Measurements from ENCODE around the gene PDE11A. TPM values are rescaled to one million over a fixed set of nuclear protein-coding genes. Genes with fewer than 3 reads are reported as not detected.
A peak's percentile ranks its signal among the peaks of the same experiment; 100 is the strongest.
"Not testable (repeated sequence)": the region's sequence is repeated elsewhere in the genome, so short reads cannot be mapped to it uniquely, and the experiment has no call there.

PDE11A gene
- total RNA-seq: under 1 TPM; 0.24 to 0.56 TPM
- long read RNA-seq: 0 reads

DNA sequence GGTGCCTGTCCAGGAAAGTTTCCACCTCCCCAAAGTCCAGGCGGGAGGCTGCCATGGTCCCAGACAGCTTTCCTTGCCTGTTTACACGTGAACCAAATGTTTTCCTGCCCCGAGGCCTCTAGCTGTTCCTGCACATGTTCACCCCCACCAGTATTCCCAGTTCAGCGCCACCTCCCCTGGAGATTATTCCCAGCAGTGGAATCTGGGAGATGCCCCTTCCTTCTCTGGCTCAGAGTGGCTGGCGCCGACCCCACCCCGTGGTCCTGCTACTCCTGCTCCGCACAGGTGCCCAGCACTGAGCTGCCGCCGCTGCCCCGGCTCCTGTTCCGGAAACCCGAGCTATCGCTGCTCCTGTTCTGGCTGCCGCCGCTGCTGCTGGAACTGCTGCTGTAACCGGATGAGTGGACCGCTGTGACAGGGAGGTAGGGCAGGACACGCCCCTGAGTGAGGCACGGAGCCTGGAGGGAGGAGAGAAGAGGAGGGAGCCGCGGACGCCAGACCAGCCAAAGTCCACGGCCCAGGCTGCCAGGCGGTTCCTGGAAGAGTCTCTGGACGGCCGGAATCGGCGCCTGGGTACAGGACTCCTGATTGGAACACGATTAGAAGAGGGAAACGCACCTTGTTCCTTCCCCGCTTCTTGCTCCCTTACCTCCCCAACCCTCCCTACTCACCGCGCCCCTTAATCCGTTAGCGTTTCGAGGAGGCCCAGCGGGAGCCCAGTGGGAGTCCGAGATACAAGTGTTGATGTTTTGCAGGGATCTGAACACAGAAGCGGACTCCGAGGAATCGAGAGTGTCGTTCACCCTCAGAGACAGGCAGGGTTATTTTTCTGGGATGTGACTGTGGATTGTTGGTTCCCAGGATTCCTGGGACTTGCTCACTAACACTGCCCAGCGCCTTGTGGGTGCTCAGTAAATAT is at the start of gene PDE11A:
Gene PDE11A, minus strand, starts transcription at position 395 of the 919 bp plus-strand sequence. Its CDS starts 340 bp downstream, at position 55.
- DNase-seq (peak; percentile 82), ATAC-seq (peak; percentile 93 to 99)
- intact Hi-C loops (cut with DNase I): no loop called here

DNA sequence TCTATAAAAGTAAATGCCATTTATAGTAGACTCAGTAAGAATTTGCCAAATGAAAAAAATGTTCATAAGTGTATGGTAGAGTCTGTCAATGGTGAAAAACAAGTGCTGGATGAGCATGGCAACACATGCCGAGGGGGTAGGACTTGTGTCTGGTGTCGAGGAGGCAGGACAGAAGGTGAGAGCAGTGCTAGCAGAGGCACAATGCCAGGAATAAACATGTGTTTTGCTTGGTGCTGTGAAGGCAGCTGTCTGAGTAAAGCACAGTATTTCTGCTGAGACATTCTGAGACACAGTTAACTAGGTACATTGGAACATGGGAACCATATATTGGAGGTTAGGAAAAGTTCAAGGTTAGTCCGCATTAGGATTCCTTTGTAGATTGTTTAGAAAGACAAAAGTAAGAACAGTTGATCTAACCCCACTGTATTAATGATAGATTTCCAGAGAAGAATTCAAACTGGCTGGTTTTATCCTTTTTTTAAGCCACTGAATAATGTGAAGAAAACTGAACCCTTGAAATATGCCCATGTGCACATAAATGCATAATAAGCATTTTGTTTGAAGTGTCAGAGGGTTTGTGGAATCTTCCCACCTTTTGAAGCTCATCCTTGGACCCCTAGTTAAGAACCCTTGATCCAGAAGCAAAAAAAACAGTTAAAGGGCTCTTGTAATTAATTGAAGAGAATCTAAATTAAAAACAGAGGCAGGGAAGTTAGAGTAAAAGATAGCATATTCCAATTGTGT is 46.8 kb upstream of the PDE11A start:
- intact Hi-C loops (cut with DNase I): no loop called here
- ATAC-seq (no peak), DNase-seq (no peak)

DNA sequence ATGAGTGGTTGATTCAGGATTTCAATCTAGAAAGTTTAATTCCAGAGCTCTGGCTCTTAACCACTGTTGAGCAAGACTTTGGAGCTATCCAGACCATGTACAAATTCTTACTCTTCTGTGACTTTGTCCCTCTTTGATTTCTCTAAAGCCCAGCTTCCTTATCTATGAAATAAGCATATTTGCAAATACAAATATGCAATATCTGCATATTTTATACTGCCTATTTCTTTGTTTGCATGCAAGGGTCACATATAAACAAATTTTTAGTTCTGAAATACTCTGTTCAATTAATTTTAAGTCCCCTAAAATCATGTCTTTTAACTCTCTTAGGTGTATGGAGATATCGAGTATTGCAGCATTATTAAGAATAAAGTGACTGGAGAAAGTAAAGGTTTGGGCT is 45.1 kb upstream of the PDE11A start:
- intact Hi-C loops (cut with DNase I): no loop called here
- DNase-seq (no peak), ATAC-seq (no peak)

DNA sequence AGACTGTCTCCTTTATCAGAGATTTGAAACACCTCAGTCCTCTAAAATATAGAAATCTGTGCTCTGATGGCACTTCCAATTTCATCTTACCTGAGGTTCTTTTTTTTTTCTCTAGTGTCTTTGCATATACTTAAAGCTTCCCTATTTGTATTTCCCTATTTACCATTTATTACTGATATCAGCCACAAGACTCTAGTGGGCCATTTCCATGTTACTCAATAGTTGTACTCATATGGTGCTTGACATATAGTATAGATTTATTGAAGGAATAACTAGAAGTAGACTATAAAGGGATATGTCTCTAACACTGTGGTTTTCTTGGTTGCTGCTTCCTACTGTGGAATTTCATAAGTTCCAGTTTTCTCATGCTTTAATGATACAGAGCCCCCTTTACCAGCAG is 42.7 kb upstream of the PDE11A start:
- no peak for ATAC-seq
- intact Hi-C loops (cut with DNase I): no loop called here
- no peak for DNase-seq

DNA sequence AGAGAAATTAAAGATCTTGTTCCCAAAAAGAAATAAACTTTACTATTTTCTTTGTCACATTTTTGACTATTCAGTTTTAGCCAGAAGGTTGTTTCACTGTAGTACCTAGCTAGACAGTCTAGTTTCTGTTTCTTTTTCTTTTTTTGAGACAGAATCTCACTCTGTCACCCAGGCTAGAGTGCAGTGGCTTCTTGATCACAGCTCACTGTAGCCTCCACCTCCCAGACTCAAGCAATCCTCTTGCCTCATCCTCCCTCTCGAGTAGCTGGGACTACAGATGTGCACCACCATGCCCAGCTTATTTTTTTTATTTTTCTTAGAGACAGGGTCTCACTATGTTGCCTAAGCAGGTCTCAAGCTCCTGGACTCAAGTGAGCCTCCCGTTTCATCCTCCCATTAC is 41.9 kb upstream of the PDE11A start:
- intact Hi-C loops (cut with DNase I): no loop called here

DNA sequence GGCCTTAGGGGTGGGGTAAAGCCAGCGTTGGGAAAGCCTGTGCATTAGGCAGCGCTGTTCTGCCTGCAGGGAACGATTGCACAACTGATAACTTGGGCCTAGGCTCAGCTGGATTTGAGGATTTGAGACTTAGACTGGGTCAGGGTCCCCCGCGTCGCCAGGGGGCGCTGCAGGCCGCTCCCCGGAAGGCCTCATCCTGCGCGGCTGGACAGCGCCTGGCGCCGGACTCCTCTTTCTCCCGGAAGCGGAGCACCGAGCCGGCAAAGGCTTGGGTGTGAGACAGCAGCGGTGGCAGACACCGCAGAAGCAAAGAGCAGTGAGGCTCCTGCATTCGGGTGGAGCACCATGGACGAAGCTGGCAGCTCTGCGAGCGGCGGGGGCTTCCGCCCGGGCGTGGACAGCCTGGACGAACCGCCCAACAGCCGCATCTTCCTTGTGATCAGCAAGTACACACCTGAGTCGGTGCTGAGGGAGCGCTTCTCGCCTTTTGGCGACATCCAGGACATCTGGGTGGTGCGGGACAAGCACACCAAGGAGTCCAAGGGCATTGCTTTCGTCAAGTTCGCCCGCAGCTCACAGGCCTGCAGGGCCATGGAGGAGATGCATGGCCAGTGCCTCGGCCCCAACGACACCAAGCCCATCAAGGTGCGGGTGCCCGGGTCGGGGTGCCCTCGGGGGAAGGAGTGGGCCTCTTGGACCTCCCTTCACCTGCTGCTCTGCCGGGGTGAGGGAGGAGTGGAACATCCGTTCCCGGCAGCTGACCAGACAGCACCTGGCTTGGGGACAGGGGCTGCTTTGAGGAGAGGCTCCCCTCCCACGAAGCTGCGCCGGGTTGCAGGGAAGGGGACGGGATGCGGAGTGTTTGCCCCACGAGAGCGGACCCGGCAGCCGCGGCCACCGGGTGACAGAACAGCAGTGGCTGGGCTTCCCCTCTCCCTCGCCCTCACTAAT is 39.9 kb upstream of the PDE11A start, which contains the start of gene RBM45:
Gene RBM45, plus strand, starts transcription at position 236 of the 951 bp plus-strand sequence. Its CDS starts 110 bp downstream, at position 346.
- intact Hi-C loops (cut with DNase I): loop anchor here in 1 of 2 donors (2.0 kb wide), 1 partner anchor 302 kb away; no protein-coding TSS in a partner anchor
- peak; percentile 99 for ATAC-seq
- DNase-seq: peak; percentile 95

More for the DNA sequence above, 41.9 kb upstream of the PDE11A start:
- DNase-seq: no peak
- no peak for ATAC-seq

DNA sequence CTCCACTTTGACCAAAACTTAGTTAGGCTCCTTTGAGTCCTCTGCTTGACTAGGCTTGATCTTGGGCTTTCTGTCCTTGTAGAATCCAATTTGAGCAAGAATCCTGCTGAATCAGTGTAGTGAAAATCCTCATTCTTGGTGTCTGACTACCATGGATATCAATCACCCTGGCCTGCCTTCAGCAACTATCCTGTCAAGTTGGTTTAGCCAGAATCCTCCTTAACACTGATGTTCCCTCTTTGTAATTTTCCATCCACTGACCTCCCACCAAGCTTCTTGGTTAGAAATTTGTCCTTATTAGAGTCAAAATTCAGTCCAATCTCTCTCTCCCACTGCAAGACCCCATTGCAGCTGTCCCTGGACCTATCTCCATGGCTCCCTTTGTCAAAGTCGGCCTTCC is 39.2 kb upstream of the PDE11A start:
- no peak for ATAC-seq
- intact Hi-C loops (cut with DNase I): loop anchor here in 1 of 2 donors (2.0 kb wide), 1 partner anchor 303 kb away; no protein-coding TSS in a partner anchor
- no peak for DNase-seq

DNA sequence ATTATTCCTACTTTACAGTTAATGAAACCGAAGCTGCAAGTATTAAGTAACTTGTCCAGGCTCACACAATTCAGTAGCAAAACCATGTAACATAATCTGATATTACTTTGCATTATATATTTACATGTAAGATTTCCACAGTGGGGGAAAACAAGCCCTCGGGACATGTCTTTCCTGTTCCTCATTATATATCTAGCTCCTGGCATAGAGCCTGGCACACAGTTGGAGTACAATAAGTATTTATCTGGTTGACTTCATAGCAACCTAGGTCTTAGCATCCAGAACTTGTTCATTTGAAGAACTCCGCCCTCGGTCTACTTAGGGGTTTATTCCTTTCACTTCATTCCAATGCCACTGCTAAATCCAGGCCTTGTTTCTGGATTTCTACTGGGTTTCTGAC is 38.1 kb upstream of the PDE11A start:
- ATAC-seq: no peak
- intact Hi-C loops (cut with DNase I): no loop called here
- DNase-seq: no peak

DNA sequence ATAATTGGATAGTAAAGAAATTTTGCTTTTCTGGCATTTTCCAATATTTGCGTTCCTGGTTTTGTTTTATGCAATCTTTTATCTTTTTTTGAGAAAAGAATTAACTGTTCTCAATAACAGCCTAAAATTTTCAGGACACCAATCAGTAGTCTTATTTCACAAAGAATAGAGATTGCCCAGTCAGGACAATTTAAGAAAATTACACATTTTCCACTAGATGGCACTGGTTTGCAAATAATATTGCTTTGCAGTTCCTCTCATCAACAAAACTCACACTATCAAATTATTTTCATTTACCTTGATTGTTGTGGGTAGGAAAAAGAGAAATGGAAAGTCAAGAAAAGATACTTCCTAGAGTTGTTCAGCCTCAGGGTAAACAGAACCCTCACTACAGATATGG is 37.2 kb upstream of the PDE11A start:
- DNase-seq: no peak
- intact Hi-C loops (cut with DNase I): no loop called here
- ATAC-seq: no peak

DNA sequence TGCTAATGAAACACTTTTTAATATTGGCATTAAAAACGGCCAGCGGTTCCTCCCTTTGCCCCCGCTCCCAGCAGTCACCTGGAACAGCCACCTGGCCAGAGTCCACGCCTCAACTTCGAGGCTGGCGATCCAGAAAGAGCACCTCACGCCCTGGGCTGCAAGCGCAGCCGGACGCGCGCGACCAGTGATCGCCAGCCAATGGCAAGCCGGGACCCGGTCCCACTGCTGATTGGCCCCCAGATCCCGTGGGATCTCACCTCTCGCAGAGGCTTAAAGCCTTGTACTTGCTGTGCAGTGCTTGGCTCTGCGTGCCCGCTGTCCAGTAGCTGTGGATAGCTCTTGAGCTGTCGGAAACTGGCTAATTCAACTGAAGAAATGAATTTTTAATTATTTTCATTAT is 35.6 kb upstream of the PDE11A start:
- DNase-seq: no peak
- no peak for ATAC-seq
- intact Hi-C loops (cut with DNase I): no loop called here

DNA sequence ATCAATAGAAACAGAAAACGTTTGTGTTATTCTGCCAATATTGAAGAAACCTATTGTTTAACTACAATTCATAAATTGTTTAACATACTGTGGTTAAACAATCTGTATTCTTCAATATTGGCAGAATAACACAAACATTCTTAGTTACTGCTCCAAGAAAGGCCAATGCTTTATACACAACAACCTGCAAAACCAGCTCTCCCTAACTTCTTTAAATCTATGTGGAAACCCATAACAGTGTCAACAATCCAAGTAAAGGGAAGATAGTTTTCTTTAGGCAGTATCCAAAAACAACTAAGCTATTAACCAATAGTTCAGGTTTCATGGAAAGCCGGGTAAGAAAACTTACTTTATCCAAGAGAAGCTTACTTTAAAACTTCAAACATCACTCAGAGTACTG is 33.5 kb upstream of the PDE11A start:
- DNase-seq (no peak), ATAC-seq (no peak)
- intact Hi-C loops (cut with DNase I): no loop called here

DNA sequence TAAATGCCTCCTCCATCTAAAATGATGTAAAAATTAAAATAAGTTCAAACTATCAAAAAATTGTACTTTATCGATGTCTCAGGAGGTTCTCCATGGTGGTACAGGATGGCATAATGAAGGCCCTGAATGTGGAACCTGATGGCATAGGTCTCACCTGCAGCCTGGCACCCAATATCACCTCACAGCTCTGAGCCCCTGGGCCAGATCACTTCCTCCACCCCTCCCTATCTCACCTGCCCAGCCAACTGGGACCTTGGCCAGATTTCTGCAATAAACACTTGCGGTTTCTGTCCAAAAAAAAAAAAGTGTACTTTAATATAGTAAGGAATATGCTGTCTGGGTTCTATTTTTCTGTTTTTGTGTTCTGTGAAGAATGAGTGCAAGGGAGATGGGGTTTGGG is 33.0 kb upstream of the PDE11A start:
- DNase-seq (no peak), ATAC-seq (no peak)
- intact Hi-C loops (cut with DNase I): no loop called here

DNA sequence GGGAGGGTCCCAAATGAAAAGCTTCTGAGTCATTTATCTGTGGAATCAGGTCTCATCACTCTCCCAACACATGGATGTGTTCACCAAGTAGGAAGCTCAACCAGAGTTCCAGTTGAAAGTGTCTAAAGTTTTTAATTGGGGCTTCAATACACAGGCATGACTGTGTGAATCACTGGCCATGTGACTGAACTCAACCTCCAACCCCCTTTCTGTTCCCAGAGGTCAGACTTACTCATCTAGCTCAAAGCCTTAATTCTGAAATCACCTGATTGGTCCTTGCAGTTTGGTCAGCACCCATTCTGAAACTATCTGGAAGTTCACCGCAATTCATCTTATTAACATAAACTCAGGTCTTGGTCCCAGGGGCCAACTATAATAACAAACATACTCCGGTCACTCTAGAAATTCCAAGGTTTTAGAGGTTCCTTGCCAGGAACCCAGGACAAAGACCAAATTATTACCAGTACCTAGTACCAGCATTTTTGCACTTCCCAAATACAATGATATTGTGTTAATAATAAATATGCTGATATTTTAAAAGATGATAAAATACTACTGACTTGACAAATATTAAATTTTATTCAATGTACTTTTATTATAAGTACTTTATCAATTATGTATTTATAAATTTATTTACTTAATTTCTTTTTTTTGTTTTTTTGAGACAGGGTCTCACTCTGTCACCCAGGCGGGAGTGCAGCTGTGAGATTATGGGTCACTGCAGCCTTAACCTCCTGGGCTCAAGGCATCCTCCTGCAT is 28.9 kb upstream of the PDE11A start:
- DNase-seq: no peak
- intact Hi-C loops (cut with DNase I): no loop called here
- ATAC-seq: no peak

DNA sequence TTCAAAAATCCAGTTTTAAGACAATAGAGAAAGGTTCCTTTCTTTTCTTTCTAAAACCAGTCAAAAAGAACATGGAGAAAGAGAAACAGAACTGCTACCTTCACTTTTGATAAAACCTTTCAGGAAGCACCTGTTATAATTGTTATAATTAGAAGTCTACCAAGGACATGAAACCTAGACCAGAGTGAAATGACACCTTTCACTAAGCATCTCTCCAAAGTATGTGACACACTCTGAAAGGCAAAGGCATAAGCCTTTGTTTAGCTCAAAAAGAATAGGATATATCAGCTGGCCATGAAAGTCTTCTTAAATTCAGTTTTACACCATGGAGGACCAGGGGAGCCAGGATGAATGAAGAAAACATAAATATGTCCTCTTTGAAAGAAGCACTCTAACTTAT is 20.9 kb upstream of the PDE11A start:
- intact Hi-C loops (cut with DNase I): no loop called here
- no peak for ATAC-seq
- DNase-seq: no peak

DNA sequence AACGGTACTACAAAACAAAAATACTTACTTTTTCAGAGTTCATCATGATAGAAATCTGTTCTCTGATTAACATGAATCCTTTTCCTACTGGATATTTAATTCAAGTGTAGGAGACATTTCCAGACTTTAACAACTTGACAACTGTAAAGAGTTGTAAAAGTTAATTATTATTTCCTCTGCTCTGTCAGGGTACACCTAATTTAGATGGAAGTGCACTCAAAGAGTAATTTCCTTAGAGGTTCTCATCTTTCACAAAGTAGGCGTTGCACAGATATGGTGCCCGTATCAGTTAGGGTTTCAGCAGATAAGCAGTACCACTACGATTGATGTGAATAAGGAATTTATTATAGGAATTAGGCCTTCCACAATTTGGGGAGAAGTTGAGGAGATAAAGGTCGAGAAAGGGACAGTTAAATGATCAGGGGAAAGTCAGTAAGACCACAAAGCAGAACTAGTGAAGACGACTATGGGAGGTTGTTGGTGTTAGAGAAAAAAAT is 16.2 kb upstream of the PDE11A start:
- ATAC-seq (no peak), DNase-seq (no peak)
- intact Hi-C loops (cut with DNase I): no loop called here

DNA sequence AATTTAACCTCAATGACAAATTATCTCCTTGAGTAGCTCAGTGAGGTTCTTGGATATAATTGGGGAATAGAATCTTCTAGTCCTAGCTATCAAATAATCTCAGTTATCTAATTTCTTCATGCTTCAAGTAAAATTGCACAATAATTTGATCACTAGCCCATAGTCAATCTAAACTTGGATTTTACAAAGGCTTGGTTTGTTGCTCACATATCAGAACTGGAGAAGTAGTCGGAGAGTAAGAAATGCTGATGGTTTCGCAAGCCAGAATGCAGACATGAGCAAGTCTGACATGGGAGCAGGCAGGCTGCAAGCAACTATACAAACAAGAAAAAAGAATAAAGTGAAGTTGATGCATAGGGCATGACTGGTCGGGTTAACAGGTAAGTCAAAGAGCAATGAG is 11.7 kb upstream of the PDE11A start:
- ATAC-seq (no peak), DNase-seq (no peak)
- intact Hi-C loops (cut with DNase I): no loop called here

DNA sequence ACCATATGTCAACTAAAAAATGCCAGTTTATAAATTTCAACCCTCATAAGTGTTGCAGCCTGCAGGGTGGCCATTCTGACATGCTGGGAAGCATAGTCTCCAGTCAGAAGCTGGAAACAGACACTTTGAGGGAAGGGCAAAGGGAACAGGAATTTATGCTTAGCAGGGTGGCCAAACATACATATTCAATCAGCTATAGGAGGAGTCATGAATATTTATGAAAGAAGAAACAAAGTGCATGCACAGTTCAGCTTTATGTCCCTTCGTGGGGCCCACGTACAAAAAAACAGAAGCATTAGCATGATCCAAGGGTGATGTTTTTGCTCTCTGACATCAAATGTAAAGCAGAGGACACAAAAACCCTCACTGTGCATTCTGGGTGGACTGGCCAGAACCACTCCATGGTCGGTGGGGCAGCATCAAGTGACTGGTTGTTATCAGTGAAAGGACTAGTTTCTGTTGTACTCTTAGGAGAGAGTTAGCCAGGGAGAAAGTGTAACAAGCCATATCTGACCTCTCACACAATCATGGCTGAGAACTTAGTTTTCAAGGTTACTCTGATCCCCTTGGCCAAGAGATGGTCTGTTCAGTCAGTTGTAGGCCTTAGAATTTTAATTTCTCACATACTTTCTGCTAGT is 9.9 kb upstream of the PDE11A start:
- ATAC-seq (no peak), DNase-seq (no peak)
- intact Hi-C loops (cut with DNase I): no loop called here

DNA sequence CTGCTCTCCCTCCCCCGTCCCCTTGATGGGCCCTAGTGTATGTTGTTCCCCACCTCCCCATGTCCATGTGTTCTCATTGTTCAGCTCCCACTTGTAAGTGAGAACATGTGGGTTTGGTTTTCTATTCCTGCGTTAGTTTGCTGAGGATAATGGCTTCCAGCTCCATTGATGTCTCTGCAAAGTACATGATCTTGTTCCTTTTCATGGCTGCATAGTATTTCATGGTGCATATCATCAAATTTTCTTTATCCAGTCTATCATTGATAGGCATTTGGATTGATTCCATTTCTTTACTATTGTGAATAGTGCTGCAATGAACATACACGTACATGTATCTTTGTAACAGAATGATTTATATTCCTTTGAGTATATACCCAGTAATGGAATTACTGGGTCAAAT is 6.7 kb upstream of the PDE11A start:
- ATAC-seq; DNase-seq; intact Hi-C loops (cut with DNase I): not testable (repeated sequence)

Data from left cardiac atrium (tissue), 4 donors.